GM18870 (cell line): Measurements from ENCODE around the gene ILKAP.
"Not testable (repeated sequence)": the region's sequence is repeated elsewhere in the genome, so short reads cannot be mapped to it uniquely, and the experiment has no call there.

ENCODE experiments used
- ATAC-seq: cut with Tn5 transposase; IDR thresholded peaks from one replicate; pipeline ENCODE4 v1.9.1; 2021; ENCODE audit warnings: moderate library complexity; ENCODE audit not compliant: unreplicated experiment

Gene ILKAP

GRCh38 chr2:238202326-238203093 is 985 bp downstream of the ILKAP start:
- ATAC-seq: no peak

GRCh38 chr2:238190445-238190844 is 13.1 kb downstream of the ILKAP start:
- no peak for ATAC-seq

GRCh38 chr2:238187618-238188548 is 15.6 kb downstream of the ILKAP start:
- no peak for ATAC-seq

- ATAC-seq: no peak
Measured at GRCh38 chr2:238183821-238184220, 19.7 kb downstream of the ILKAP start.

GRCh38 chr2:238182362-238182761 is 21.1 kb downstream of the ILKAP start:
- no peak for ATAC-seq

- ATAC-seq: no peak
Measured at GRCh38 chr2:238180554-238180953, 22.9 kb downstream of the ILKAP start.

- no peak for ATAC-seq
Measured at GRCh38 chr2:238176613-238177012, 26.9 kb downstream of the ILKAP start.

GRCh38 chr2:238174701-238175100 is 28.8 kb downstream of the ILKAP start:
- no peak for ATAC-seq

GRCh38 chr2:238174291-238174690 is 29.2 kb downstream of the ILKAP start:
- no peak for ATAC-seq

- no peak for ATAC-seq
Measured at GRCh38 chr2:238173692-238174091, 29.8 kb downstream of the ILKAP start.

GRCh38 chr2:238172439-238172838 is 31.1 kb downstream of the ILKAP start:
- ATAC-seq: no peak

GRCh38 chr2:238171575-238172187 is 31.8 kb downstream of the ILKAP start:
- no peak for ATAC-seq

- ATAC-seq: not testable (repeated sequence)
Measured at GRCh38 chr2:238171072-238171431, 32.4 kb downstream of the ILKAP start.

GRCh38 chr2:238170386-238171071 is 33.0 kb downstream of the ILKAP start:
- no peak for ATAC-seq

- no peak for ATAC-seq
Measured at GRCh38 chr2:238169708-238170251, 33.7 kb downstream of the ILKAP start.

- no peak for ATAC-seq
Measured at GRCh38 chr2:238169048-238169707, 34.3 kb downstream of the ILKAP start.

GRCh38 chr2:238168196-238169047 is 35.1 kb downstream of the ILKAP start:
- ATAC-seq: no peak

GRCh38 chr2:238167761-238168160 is 35.7 kb downstream of the ILKAP start:
- ATAC-seq: no peak

GRCh38 chr2:238167344-238167715 is 36.2 kb downstream of the ILKAP start:
- ATAC-seq: no peak
